ENCODE data around the gene PTH2.

The PTH2 gene

GRCh38 chr19:49395581-49396407 lies 27.4 kb downstream of the PTH2 start:
- H3K4me2 ChIP-seq (ENCODE audit: low read length), result no peak overlapping the region
- no peak for TF ChIP-seq EZH2phosphoT487 (IDR thresholded peaks at IDR 0.05; ENCODE audit: low read depth)
- TF ChIP-seq CTCF (IDR thresholded peaks at IDR 0.05; ENCODE audit: low read depth, low read length), result no peak
- H4K20me1 ChIP-seq (ENCODE audit: insufficient read depth, low read length), result no peaks in the 10 kb centered on the region
- no peak overlapping the region for H3K9ac ChIP-seq (ENCODE audit: low read length)
- peaks cover 13% of the 10 kb centered on the region for H3K4me1 ChIP-seq (ENCODE audit: low read length)
- no peaks in the 10 kb centered on the region for H3K79me2 ChIP-seq (ENCODE audit: low read length)
- H3K4me3 ChIP-seq (ENCODE audit: low read length), result no peak overlapping the region
- H3K9me3 ChIP-seq (ENCODE audit: insufficient read depth, low read length), result no peaks in the 10 kb centered on the region
- H3K27me3 ChIP-seq (ENCODE audit: low read depth, low read length), result no peaks in the 10 kb centered on the region
- no peak overlapping the region for H2AFZ ChIP-seq (ENCODE audit: low read depth, low read length)
- H3K27ac ChIP-seq (ENCODE audit: low read length), result no peak overlapping the region
- no peaks in the 10 kb centered on the region for H3K36me3 ChIP-seq (replicated peaks; ENCODE audit: low read depth, low read length)

- Histone ChIP-seq H3K9me3 (ENCODE audit: insufficient read depth, low read length) (no peaks in the 10 kb centered on the region), H3K27me3 (ENCODE audit: low read depth, low read length) (no peaks in the 10 kb centered on the region), H3K79me2 (ENCODE audit: low read length) (no peaks in the 10 kb centered on the region), H4K20me1 (ENCODE audit: insufficient read depth, low read length) (no peaks in the 10 kb centered on the region), H3K4me3 (ENCODE audit: low read length) (no peak overlapping the region), H3K36me3 (replicated peaks; ENCODE audit: low read depth, low read length) (no peaks in the 10 kb centered on the region), H3K4me1 (ENCODE audit: low read length) (peaks cover 22% of the 10 kb centered on the region), H3K9ac (ENCODE audit: low read length) (no peak overlapping the region), H2AFZ (ENCODE audit: low read depth, low read length) (no peak overlapping the region), H3K27ac (ENCODE audit: low read length) (no peak overlapping the region), H3K4me2 (ENCODE audit: low read length) (no peak overlapping the region)
- TF ChIP-seq CTCF (IDR thresholded peaks at IDR 0.05; ENCODE audit: low read depth, low read length) (no peak), EZH2phosphoT487 (IDR thresholded peaks at IDR 0.05; ENCODE audit: low read depth) (no peak)
Measured at GRCh38 chr19:49393881-49394280, 29.4 kb downstream of the PTH2 start.

GRCh38 chr19:49391581-49392399 lies 31.5 kb downstream of the PTH2 start:
- Histone ChIP-seq H4K20me1 (ENCODE audit: insufficient read depth, low read length) (no peaks in the 10 kb centered on the region), H3K9ac (ENCODE audit: low read length) (no peak overlapping the region; the same call in 1 of the 2 replicates), H3K9me3 (ENCODE audit: insufficient read depth, low read length) (no peaks in the 10 kb centered on the region), H2AFZ (ENCODE audit: low read depth, low read length) (0 out of 2 replicates have a peak overlapping the region, but pooled peaks have one; percentile 13), H3K27me3 (ENCODE audit: low read depth, low read length) (no peaks in the 10 kb centered on the region), H3K36me3 (replicated peaks; ENCODE audit: low read depth, low read length) (no peaks in the 10 kb centered on the region), H3K4me2 (ENCODE audit: low read length) (peak overlapping the region; percentile 62), H3K79me2 (ENCODE audit: low read length) (no peaks in the 10 kb centered on the region), H3K27ac (ENCODE audit: low read length) (no peak overlapping the region), H3K4me1 (ENCODE audit: low read length) (peaks cover 41% of the 10 kb centered on the region), H3K4me3 (ENCODE audit: low read length) (peak overlapping the region; percentile 19; the same call in 1 of the 2 replicates)
- TF ChIP-seq EZH2phosphoT487 (IDR thresholded peaks at IDR 0.05; ENCODE audit: low read depth), result no peak
- TF ChIP-seq CTCF (IDR thresholded peaks at IDR 0.05; ENCODE audit: low read depth, low read length), result peak; percentile 98

- H4K20me1 ChIP-seq (ENCODE audit: insufficient read depth, low read length), result no peaks in the 10 kb centered on the region
- no peaks in the 10 kb centered on the region for H3K9me3 ChIP-seq (ENCODE audit: insufficient read depth, low read length)
- no peak overlapping the region for H3K27ac ChIP-seq (ENCODE audit: low read length)
- peak overlapping the region; percentile 34 for H3K4me3 ChIP-seq (ENCODE audit: low read length)
- no peaks in the 10 kb centered on the region for H3K79me2 ChIP-seq (ENCODE audit: low read length)
- H3K36me3 ChIP-seq (replicated peaks; ENCODE audit: low read depth, low read length), result no peaks in the 10 kb centered on the region
- TF ChIP-seq EZH2phosphoT487 (IDR thresholded peaks at IDR 0.05; ENCODE audit: low read depth) (no peak), CTCF (IDR thresholded peaks at IDR 0.05; ENCODE audit: low read depth, low read length) (no peak)
- peak overlapping the region; percentile 9; the same call in 1 of the 2 replicates for H3K9ac ChIP-seq (ENCODE audit: low read length)
- 0 out of 2 replicates have a peak overlapping the region, but pooled peaks have one; percentile 35 for H2AFZ ChIP-seq (ENCODE audit: low read depth, low read length)
- no peaks in the 10 kb centered on the region for H3K27me3 ChIP-seq (ENCODE audit: low read depth, low read length)
- H3K4me1 ChIP-seq (ENCODE audit: low read length), result peaks cover 41% of the 10 kb centered on the region
- H3K4me2 ChIP-seq (ENCODE audit: low read length), result peak overlapping the region; percentile 62
Measured at GRCh38 chr19:49390929-49391359, 32.3 kb downstream of the PTH2 start.
